ENCODE data around the gene SELENOM.

GRCh38 chr22:31080164-31080847 is 27.1 kb downstream of the SELENOM start:
- TF ChIP-seq, protein P1, sequence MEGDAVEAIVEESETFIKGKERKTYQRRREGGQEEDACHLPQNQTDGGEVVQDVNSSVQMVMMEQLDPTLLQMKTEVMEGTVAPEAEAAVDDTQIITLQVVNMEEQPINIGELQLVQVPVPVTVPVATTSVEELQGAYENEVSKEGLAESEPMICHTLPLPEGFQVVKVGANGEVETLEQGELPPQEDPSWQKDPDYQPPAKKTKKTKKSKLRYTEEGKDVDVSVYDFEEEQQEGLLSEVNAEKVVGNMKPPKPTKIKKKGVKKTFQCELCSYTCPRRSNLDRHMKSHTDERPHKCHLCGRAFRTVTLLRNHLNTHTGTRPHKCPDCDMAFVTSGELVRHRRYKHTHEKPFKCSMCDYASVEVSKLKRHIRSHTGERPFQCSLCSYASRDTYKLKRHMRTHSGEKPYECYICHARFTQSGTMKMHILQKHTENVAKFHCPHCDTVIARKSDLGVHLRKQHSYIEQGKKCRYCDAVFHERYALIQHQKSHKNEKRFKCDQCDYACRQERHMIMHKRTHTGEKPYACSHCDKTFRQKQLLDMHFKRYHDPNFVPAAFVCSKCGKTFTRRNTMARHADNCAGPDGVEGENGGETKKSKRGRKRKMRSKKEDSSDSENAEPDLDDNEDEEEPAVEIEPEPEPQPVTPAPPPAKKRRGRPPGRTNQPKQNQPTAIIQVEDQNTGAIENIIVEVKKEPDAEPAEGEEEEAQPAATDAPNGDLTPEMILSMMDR (conservative IDR thresholded peaks at IDR 0.05; ENCODE audit: low read depth, low read length): no peak
- no peak for TF ChIP-seq EZH2 (IDR thresholded peaks at IDR 0.05; ENCODE audit: borderline replicate concordance, low read depth, low read length, poor library complexity, severe bottlenecking)

All from A673 (cell line).